ENCODE data around the gene GPR15LG.
"Not testable (repeated sequence)": the region's sequence is repeated elsewhere in the genome, so short reads cannot be mapped to it uniquely, and the experiment has no call there.

Gene GPR15LG

DNA sequence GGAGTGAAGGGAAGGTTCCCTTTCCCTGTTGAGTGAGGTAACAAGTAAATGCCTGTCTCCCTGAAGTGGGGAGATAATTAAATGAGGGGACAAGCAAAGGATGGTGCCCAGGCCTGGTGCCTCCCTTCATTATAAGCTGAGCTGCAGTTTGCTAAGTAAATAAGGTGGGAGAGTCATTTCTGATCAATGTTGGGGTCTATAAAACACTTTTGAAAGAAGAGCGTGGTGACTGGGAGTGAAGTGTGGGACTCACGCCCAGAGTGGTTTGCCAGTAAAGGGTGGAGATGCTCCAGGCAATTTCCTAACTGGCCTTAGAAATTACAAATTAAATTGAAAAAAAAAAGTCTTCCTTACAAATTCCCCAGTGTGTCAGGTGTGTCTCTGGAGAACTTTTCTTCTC lies 9.6 kb upstream of the GPR15LG start:
- DNase-seq (ENCODE audit: low read depth) = no peak
- H3K4me3 ChIP-seq (ENCODE audit: low read depth, low read length) = no peak overlapping the region

- H3K4me3 ChIP-seq (ENCODE audit: low read depth, low read length) = no peak overlapping the region
- no peak for DNase-seq (ENCODE audit: low read depth)
Measured at GRCh38 chr10:84164442-84164841, 9.2 kb upstream of the GPR15LG start.

- no peak overlapping the region for H3K4me3 ChIP-seq (ENCODE audit: low read depth, low read length)
- no peak for DNase-seq (ENCODE audit: low read depth)
Measured at GRCh38 chr10:84166620-84167288, 6.8 kb upstream of the GPR15LG start.

- not testable (repeated sequence) for H3K4me3 ChIP-seq (ENCODE audit: low read depth, low read length); DNase-seq (ENCODE audit: low read depth)
Measured at GRCh38 chr10:84167289-84167653, 6.3 kb upstream of the GPR15LG start.

GRCh38 chr10:84168382-84168781 lies 5.2 kb upstream of the GPR15LG start:
- H3K4me3 ChIP-seq (ENCODE audit: low read depth, low read length); DNase-seq (ENCODE audit: low read depth): not testable (repeated sequence)

DNA sequence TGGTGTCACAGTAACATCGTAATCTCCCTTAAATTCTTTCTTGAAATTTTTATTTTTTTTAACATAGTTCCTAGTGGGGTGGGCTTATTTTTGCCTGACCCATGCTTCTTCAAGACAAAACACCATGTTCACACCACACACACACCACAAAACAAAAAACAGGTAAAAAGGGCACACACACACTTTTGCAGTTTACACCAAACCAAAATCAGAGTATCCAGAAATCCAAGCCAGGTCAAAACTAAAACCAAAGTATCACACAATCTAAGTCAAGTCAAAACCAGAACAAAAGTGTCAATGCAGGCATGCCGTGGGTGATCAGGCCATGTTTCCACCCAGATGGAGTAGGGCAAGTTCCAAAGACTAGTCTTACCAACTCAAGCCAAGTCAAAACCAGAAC lies 2.4 kb upstream of the GPR15LG start:
- not testable (repeated sequence) for DNase-seq (ENCODE audit: low read depth); H3K4me3 ChIP-seq (ENCODE audit: low read depth, low read length)

- not testable (repeated sequence) for H3K4me3 ChIP-seq (ENCODE audit: low read depth, low read length); DNase-seq (ENCODE audit: low read depth)
Measured at GRCh38 chr10:84171700-84172466, 1.7 kb upstream of the GPR15LG start.

GRCh38 chr10:84172467-84173356 lies 889 bp upstream of the GPR15LG start:
- H3K4me3 ChIP-seq (ENCODE audit: low read depth, low read length) = no peak overlapping the region
- no peak for DNase-seq (ENCODE audit: low read depth)

- H3K4me3 ChIP-seq (ENCODE audit: low read depth, low read length) = no peak overlapping the region
- no peak for DNase-seq (ENCODE audit: low read depth)
Measured at GRCh38 chr10:84175436-84175835, 1.8 kb downstream of the GPR15LG start.

- no peak for DNase-seq (ENCODE audit: low read depth)
- no peak overlapping the region for H3K4me3 ChIP-seq (ENCODE audit: low read depth, low read length)
Measured at GRCh38 chr10:84176351-84176750, 2.8 kb downstream of the GPR15LG start.

- no peak for DNase-seq (ENCODE audit: low read depth)
- no peak overlapping the region for H3K4me3 ChIP-seq (ENCODE audit: low read depth, low read length)
Measured at GRCh38 chr10:84176836-84177474, 3.4 kb downstream of the GPR15LG start.

DNA sequence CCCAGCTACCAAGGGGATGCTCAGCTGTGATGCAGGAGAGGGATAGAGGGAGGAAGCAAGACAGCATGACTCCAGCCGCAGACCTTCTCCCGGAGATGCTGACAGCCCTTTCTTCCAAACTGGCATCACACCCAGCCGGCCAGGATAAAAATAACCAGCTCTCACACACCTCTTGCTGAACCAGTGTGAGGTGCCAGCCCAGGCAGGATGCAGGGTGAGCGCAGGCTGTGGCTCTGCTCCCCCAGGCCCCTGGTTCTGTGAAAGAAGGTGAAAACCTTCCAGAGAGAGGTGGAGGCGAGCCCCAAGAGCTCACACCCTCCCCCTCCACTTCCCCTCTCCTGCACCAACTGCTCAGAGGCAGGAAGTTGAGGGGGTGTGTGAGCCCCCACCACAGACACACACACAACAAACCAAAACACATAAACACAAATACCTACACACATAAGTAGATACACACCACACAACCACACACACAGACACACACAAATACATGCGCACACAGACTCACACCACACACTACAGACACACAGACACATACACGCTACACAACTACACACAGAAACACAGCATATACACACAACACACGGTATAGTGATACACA lies 4.0 kb downstream of the GPR15LG start:
- no peak for DNase-seq (ENCODE audit: low read depth)
- H3K4me3 ChIP-seq (ENCODE audit: low read depth, low read length) = no peak overlapping the region

GRCh38 chr10:84178160-84178609 lies 4.6 kb downstream of the GPR15LG start:
- H3K4me3 ChIP-seq (ENCODE audit: low read depth, low read length) = no peak overlapping the region
- no peak for DNase-seq (ENCODE audit: low read depth)

GRCh38 chr10:84179059-84179710 lies 5.6 kb downstream of the GPR15LG start:
- peak; percentile 6 for DNase-seq (ENCODE audit: low read depth)
- H3K4me3 ChIP-seq (ENCODE audit: low read depth, low read length) = no peak overlapping the region

DNA sequence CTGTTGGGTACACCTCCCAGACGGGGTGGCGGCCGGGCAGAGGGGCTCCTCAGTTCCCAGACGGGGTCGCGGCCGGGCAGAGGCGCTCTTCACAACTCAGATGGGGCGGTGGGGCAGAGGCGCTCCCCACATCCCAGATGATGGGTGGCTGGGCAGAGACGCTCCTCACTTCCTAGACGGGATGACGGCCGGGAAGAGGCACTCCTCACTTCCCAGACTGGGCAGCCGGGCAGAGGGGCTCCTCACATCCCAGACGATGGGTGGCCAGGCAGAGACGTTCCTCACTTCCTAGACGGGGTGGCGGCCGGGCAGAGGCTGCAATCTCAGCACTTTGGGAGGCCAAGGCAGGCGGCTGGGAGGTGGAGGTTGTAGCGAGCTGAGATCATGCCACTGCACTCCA lies 6.8 kb downstream of the GPR15LG start:
- DNase-seq (ENCODE audit: low read depth); H3K4me3 ChIP-seq (ENCODE audit: low read depth, low read length): not testable (repeated sequence)

DNA sequence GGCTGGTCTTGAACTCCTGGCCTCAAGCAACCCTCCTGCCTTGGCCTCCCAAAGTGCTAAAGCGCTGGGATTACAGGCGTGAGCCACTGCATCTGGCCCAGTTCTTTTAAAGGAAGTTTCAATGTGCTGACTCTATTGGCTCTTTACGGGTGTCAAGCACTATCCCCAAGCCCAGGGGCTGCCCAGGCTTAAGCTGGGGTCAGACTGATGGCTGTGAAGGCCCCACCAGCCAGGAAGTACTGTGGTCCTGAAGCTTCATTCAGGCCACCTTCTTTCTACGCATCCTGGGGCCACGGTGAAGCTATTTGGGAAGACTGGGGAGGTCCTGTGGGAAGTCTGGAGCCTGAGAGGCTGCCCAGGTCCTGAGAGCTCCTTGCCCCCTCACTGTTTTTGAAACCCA lies 8.0 kb downstream of the GPR15LG start:
- DNase-seq (ENCODE audit: low read depth) = no peak
- H3K4me3 ChIP-seq (ENCODE audit: low read depth, low read length) = no peak overlapping the region

GRCh38 chr10:84184517-84184916 lies 10.9 kb downstream of the GPR15LG start:
- DNase-seq (ENCODE audit: low read depth) = no peak
- no peak overlapping the region for H3K4me3 ChIP-seq (ENCODE audit: low read depth, low read length)

DNA sequence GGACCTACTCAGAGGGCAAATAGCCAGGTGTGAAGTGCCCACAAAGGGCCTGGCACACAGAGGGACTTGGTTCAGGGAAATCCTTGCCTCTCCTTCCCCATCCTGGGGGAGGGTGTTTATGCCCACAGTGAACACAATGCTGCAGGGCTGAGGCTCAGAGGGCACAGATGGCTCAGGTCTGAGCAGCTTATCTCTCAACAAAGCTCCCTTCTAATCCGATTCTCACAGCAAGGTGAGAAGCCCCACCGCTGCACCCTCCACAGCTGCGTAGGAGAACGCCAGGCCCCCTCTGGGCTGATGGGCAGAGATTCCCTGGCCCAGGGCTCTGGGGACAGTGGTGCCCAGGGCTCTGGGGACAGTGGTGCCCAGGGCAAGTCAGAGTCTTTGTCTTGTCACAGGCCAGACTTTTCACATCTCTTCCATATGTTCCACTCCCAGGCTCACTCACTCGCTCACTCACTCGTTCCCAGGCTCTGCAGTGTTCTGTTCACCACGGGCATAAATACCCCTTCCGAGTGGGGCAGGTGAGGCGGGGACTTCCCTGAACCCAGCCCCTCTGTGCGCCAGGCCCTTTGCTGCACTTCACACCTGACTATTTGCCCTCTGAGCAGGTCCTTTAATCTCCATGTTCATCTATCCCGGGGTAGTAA lies 12.1 kb downstream of the GPR15LG start:
- no peak for DNase-seq (ENCODE audit: low read depth)

More for the DNA sequence above, 12.1 kb downstream of the GPR15LG start:
- H3K4me3 ChIP-seq (ENCODE audit: low read depth, low read length) = no peak overlapping the region

Data from skeletal muscle cell (primary cell).